ENCODE measurements around the gene ALOX15B.

DNA sequence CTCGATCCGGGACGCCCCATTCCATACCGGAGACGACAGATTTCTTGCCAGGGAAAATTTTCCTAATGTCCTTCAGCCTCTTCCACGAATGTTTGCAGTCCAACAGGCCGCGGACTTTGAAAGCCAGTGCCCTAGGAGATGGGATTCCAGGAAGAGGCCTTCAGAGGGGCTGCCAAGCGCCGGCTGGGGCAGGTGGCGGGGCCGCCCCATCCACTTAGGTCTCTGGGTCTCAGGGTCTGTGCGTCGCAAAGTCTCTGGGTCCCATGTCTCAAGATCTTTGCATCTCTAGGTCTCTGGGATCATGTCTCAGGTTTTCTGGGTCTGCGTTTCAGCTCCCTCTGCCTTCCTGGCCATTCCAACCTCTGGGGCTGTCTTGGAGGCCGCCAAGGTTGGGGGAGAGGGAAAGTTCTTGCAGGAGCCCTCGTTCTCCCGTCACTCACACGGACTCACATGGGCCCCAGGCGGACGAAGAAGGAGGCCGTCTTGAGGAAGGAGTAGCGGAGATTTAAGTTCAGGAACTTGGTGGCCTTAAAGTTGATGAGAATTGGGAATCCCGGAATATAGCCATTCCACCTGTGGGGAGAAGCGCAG is 41.4 kb downstream of the ALOX15B start:
- TF ChIP-seq, protein P1, sequence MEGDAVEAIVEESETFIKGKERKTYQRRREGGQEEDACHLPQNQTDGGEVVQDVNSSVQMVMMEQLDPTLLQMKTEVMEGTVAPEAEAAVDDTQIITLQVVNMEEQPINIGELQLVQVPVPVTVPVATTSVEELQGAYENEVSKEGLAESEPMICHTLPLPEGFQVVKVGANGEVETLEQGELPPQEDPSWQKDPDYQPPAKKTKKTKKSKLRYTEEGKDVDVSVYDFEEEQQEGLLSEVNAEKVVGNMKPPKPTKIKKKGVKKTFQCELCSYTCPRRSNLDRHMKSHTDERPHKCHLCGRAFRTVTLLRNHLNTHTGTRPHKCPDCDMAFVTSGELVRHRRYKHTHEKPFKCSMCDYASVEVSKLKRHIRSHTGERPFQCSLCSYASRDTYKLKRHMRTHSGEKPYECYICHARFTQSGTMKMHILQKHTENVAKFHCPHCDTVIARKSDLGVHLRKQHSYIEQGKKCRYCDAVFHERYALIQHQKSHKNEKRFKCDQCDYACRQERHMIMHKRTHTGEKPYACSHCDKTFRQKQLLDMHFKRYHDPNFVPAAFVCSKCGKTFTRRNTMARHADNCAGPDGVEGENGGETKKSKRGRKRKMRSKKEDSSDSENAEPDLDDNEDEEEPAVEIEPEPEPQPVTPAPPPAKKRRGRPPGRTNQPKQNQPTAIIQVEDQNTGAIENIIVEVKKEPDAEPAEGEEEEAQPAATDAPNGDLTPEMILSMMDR (IDR thresholded peaks at IDR 0.05), result no peak
- TF ChIP-seq RCOR1 (IDR thresholded peaks at IDR 0.05; ENCODE audit: low read length) (no peak), SIN3A (IDR thresholded peaks at IDR 0.05; ENCODE audit: borderline replicate concordance, low read depth, low read length) (no peak), EP300 (IDR thresholded peaks at IDR 0.05; ENCODE audit: borderline replicate concordance in 1 of 2, low read depth in 1 of 2, low read length in 1 of 2) (no peak), ELF1 (IDR thresholded peaks at IDR 0.05) (no peak)
